Neural cell (in vitro differentiated cells): ENCODE data around the gene NHLRC4. TPM values are rescaled to one million over a fixed set of nuclear protein-coding genes. Genes with fewer than 3 reads are reported as not detected.

Experiments
- H2AFZ ChIP-seq: fragments of 200-600, 300-800 bp; sonication (generic), shearing (Covaris generic); 2 replicates; pipeline ENCODE4 v1.6.0; 2014; ENCODE audit warnings: low read depth, mild to moderate bottlenecking, antibody characterized with exemption, low read length, moderate library complexity
- H3F3A ChIP-seq: fragments of 200-600 bp; shearing (Covaris generic); 2 replicates; pipeline ENCODE4 v1.6.1; 2016; ENCODE audit warnings: mild to moderate bottlenecking, moderate library complexity, mixed read lengths, antibody characterized with exemption, low read length; ENCODE audit not compliant: insufficient read depth, poor library complexity, severe bottlenecking
- H3K27ac ChIP-seq: fragments of 200-600, 300-800 bp; sonication (generic), shearing (Covaris generic); 2 replicates; pipeline ENCODE4 v1.5.1; 2014; ENCODE audit warnings: mild to moderate bottlenecking, low read length, moderate library complexity
- H3K27me3 ChIP-seq: fragments of 300-800, 200-600 bp; sonication (generic), shearing (Covaris generic); 2 replicates; pipeline ENCODE4 v1.6.0; 2014; ENCODE audit warnings: mild to moderate bottlenecking, low read depth, low read length, moderate library complexity; ENCODE audit not compliant: insufficient read depth
- H3K36me3 ChIP-seq: fragments of 300-800, 200-600 bp; sonication (generic), shearing (Covaris generic); 2 replicates; pipeline ENCODE4 v1.5.1; 2014; ENCODE audit warnings: mild to moderate bottlenecking, antibody characterized with exemption, low read length, moderate library complexity; ENCODE audit not compliant: insufficient read depth
- H3K4me2 ChIP-seq: fragments of 300-800, 200-600 bp; sonication (generic), shearing (Covaris generic); 2 replicates; pipeline ENCODE4 v1.6.0; 2014; ENCODE audit warnings: mild to moderate bottlenecking, low read length
- H3K4me3 ChIP-seq: fragments of 300-800, 200-600 bp; sonication (generic), shearing (Covaris generic); 2 replicates; pipeline ENCODE4 v1.5.1; 2014; ENCODE audit warnings: mild to moderate bottlenecking, low read length, moderate library complexity
- H3K79me2 ChIP-seq: fragments of 200-600 bp; shearing (Covaris generic); replicated peaks from 2 replicates; pipeline ENCODE4 v1.6.0; 2014; ENCODE audit warnings: mild to moderate bottlenecking, low read length, moderate library complexity; ENCODE audit not compliant: insufficient read depth
- H3K9ac ChIP-seq: fragments of 300-800, 200-600 bp; sonication (generic), shearing (Covaris generic); 2 replicates; pipeline ENCODE4 v1.6.1; 2016; ENCODE audit warnings: mild to moderate bottlenecking, low read length, mixed read lengths
- H3K9me2 ChIP-seq: fragments of 200-600 bp; shearing (Covaris generic); 2 replicates; pipeline ENCODE4 v1.6.1; 2016; ENCODE audit warnings: mild to moderate bottlenecking, low read length, mixed read lengths; ENCODE audit not compliant: insufficient read depth
- H3K9me3 ChIP-seq: fragments of 200-600, 300-800 bp; sonication (generic), shearing (Covaris generic); 2 replicates; pipeline ENCODE4 v1.6.1; 2016; ENCODE audit warnings: mild to moderate bottlenecking, mixed run types, low read length, moderate library complexity, mixed read lengths
- H4K20me1 ChIP-seq: fragments of 200-600 bp; shearing (Covaris generic); 2 replicates; pipeline ENCODE4 v1.6.1; 2016; ENCODE audit warnings: mild to moderate bottlenecking, mixed run types; ENCODE audit not compliant: insufficient read depth
- CTCF ChIP-seq: fragments of 450-650 bp; IDR thresholded peaks from 2 replicates; pipeline ENCODE4 v1.5.1; 2014; ENCODE audit warnings: antibody characterized with exemption, mild to moderate bottlenecking, moderate library complexity; ENCODE audit not compliant: poor library complexity, severe bottlenecking
- EP300 ChIP-seq: fragments of 450-650 bp; conservative IDR thresholded peaks from 2 replicates; pipeline ENCODE4 v1.6.1; 2014; ENCODE audit warnings: antibody characterized with exemption, mild to moderate bottlenecking, moderate library complexity; ENCODE audit not compliant: poor library complexity, severe bottlenecking
- EZH2 ChIP-seq: fragments of 200-600, 300-800 bp; shearing (Covaris generic), sonication (generic); IDR thresholded peaks from 2 replicates; pipeline ENCODE4 v1.6.1; 2014; ENCODE audit warnings: antibody characterized with exemption, low read length, borderline replicate concordance, mild to moderate bottlenecking; ENCODE audit not compliant: insufficient read depth, poor library complexity, severe bottlenecking
- MXI1 ChIP-seq: fragments of 450-650 bp; conservative IDR thresholded peaks from 2 replicates; pipeline ENCODE4 v1.6.1; 2014; ENCODE audit warnings: antibody characterized with exemption, mild to moderate bottlenecking; ENCODE audit not compliant: poor library complexity, severe bottlenecking
- POLR2AphosphoS5 ChIP-seq: IDR thresholded peaks from 2 replicates; pipeline ENCODE4 v1.6.1; 2012
- RAD21 ChIP-seq: fragments of 450-650 bp; conservative IDR thresholded peaks from 2 replicates; pipeline ENCODE4 v1.6.1; 2014; ENCODE audit warnings: antibody characterized with exemption, mild to moderate bottlenecking, moderate library complexity
- REST ChIP-seq: IDR thresholded peaks from 2 replicates; pipeline ENCODE4 v1.6.1; 2012; ENCODE audit warnings: borderline replicate concordance
- SMC3 ChIP-seq: fragments of 450-650 bp; conservative IDR thresholded peaks from 2 replicates; pipeline ENCODE4 v1.6.1; 2014; ENCODE audit warnings: antibody characterized with exemption, mild to moderate bottlenecking, moderate library complexity; ENCODE audit not compliant: poor library complexity
- TAF1 ChIP-seq: IDR thresholded peaks from 2 replicates; pipeline ENCODE4 v1.6.1; 2012; ENCODE audit warnings: low read depth
- polyA plus RNA-seq: library from polyadenylated mRNA; depleted of rRNA; stranded (reverse); fragments of >200 nt; gene quantifications from 2 replicates; pipeline ENCODE4 v1.2.3, GENCODE V29; 2014

The NHLRC4 gene
- polyA plus RNA-seq, 1 donor from 2014 or later = not detected

- Histone ChIP-seq H3F3A (no peaks in the 10 kb centered on the region), H3K9me3 (no peaks in the 10 kb centered on the region), H3K27me3 (no peaks in the 10 kb centered on the region), H3K4me3 (no peak overlapping the region), H3K4me2 (no peak overlapping the region), H3K36me3 (no peaks in the 10 kb centered on the region), H3K27ac (no peak overlapping the region), H2AFZ (no peak overlapping the region), H3K9me2 (no peaks in the 10 kb centered on the region), H3K79me2 (peaks cover 13% of the 10 kb centered on the region), H3K9ac (no peak overlapping the region), H4K20me1 (no peaks in the 10 kb centered on the region)
- no peak for TF ChIP-seq EZH2
- TF ChIP-seq CTCF = no peak
- TF ChIP-seq POLR2AphosphoS5 = no peak
- no peak for TF ChIP-seq MXI1
- no peak for TF ChIP-seq TAF1
- no peak for TF ChIP-seq EP300
- no peak for TF ChIP-seq SMC3
- TF ChIP-seq RAD21 = no peak
- no peak for TF ChIP-seq REST
These were observed 33.2 kb upstream of the NHLRC4 start for GRCh38 chr16:533391-534123.

GRCh38 chr16:534135-534534 is 32.7 kb upstream of the NHLRC4 start:
- H3K36me3 ChIP-seq = no peaks in the 10 kb centered on the region
- peaks cover 7% of the 10 kb centered on the region for H3K79me2 ChIP-seq
- no peaks in the 10 kb centered on the region for H3K9me2 ChIP-seq
- no peak overlapping the region for H2AFZ ChIP-seq
- no peaks in the 10 kb centered on the region for H3K9me3 ChIP-seq
- no peaks in the 10 kb centered on the region for H4K20me1 ChIP-seq
- no peak overlapping the region for H3K9ac ChIP-seq
- H3K4me2 ChIP-seq = no peak overlapping the region
- H3K27ac ChIP-seq = no peak overlapping the region
- TF ChIP-seq EP300 (no peak), REST (no peak), POLR2AphosphoS5 (no peak), CTCF (no peak), TAF1 (no peak), MXI1 (no peak), EZH2 (no peak), SMC3 (no peak), RAD21 (no peak)
- no peak overlapping the region for H3K4me3 ChIP-seq
- no peaks in the 10 kb centered on the region for H3F3A ChIP-seq
- no peaks in the 10 kb centered on the region for H3K27me3 ChIP-seq
